Measurements from ENCODE around the gene LSMEM2.
"Not testable (repeated sequence)": the region's sequence is repeated elsewhere in the genome, so short reads cannot be mapped to it uniquely, and the experiment has no call there.

GRCh38 chr3:50244813-50245212, 34.1 kb upstream of the LSMEM2 start:
- not testable (repeated sequence) for TF ChIP-seq FOXP2 (optimal IDR thresholded peaks at IDR 0.05; ENCODE audit: control extremely low read depth, extremely low read length, insufficient read depth); POLR2AphosphoS5 (IDR thresholded peaks at IDR 0.05; ENCODE audit: borderline replicate concordance, low read depth, low read length)

Measured in SK-N-MC (cell line).